C4-2B (cell line): ENCODE results near the gene MCOLN1.

ENCODE experiments used
- H3K27ac ChIP-seq: fragments of 450-650 bp; 2 replicates; pipeline ENCODE4 v1.5.1; 2017
- ZFX ChIP-seq: fragments of 450-650 bp; IDR thresholded peaks from 2 replicates; pipeline ENCODE4 v1.6.1; 2017
- TF ChIP-seq, protein P1 (sequence below): fragments of 450-650 bp; conservative IDR thresholded peaks from 2 replicates; pipeline ENCODE4 v1.5.1; 2017; ENCODE audit warnings: mild to moderate bottlenecking

MCOLN1 gene

GRCh38 chr19:7527516-7528191 is 5.2 kb downstream of the MCOLN1 start:
- TF ChIP-seq ZFX, result no peak
- TF ChIP-seq, protein P1, sequence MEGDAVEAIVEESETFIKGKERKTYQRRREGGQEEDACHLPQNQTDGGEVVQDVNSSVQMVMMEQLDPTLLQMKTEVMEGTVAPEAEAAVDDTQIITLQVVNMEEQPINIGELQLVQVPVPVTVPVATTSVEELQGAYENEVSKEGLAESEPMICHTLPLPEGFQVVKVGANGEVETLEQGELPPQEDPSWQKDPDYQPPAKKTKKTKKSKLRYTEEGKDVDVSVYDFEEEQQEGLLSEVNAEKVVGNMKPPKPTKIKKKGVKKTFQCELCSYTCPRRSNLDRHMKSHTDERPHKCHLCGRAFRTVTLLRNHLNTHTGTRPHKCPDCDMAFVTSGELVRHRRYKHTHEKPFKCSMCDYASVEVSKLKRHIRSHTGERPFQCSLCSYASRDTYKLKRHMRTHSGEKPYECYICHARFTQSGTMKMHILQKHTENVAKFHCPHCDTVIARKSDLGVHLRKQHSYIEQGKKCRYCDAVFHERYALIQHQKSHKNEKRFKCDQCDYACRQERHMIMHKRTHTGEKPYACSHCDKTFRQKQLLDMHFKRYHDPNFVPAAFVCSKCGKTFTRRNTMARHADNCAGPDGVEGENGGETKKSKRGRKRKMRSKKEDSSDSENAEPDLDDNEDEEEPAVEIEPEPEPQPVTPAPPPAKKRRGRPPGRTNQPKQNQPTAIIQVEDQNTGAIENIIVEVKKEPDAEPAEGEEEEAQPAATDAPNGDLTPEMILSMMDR, result no peak
- no peak overlapping the region for H3K27ac ChIP-seq

- TF ChIP-seq ZFX, result no peak
- TF ChIP-seq, protein P1, result no peak
- no peak overlapping the region for H3K27ac ChIP-seq
Measured at GRCh38 chr19:7528192-7528519, 5.7 kb downstream of the MCOLN1 start.

GRCh38 chr19:7528522-7529245 is 6.3 kb downstream of the MCOLN1 start:
- no peak overlapping the region for H3K27ac ChIP-seq
- TF ChIP-seq, protein P1, result no peak
- no peak for TF ChIP-seq ZFX

GRCh38 chr19:7529246-7529600 is 6.8 kb downstream of the MCOLN1 start:
- H3K27ac ChIP-seq, result no peak overlapping the region
- no peak for TF ChIP-seq ZFX
- TF ChIP-seq, protein P1, result no peak

- H3K27ac ChIP-seq, result no peak overlapping the region
- no peak for TF ChIP-seq ZFX
- TF ChIP-seq, protein P1, result no peak
Measured at GRCh38 chr19:7529610-7530490, 7.4 kb downstream of the MCOLN1 start.

GRCh38 chr19:7533281-7533885 is 11.0 kb downstream of the MCOLN1 start:
- peak overlapping the region; percentile 70 for H3K27ac ChIP-seq
- TF ChIP-seq ZFX, result no peak
- TF ChIP-seq, protein P1, result no peak
